Smooth muscle cell (in vitro differentiated cells): Measurements from ENCODE around the gene ACO1. TPM values are rescaled to one million over a fixed set of nuclear protein-coding genes. Genes with fewer than 3 reads are reported as not detected.

Experiments used
- DNase-seq: peaks from one replicate; lab custom pipeline; 2025; ENCODE audit not compliant: unreplicated experiment; lab: John Stamatoyannopoulos, UW
- H2AFZ ChIP-seq: fragments of 200-600 bp; sonication (generic); 2 replicates; pipeline ENCODE4 v1.6.0; 2016; ENCODE audit warnings: antibody characterized with exemption, low read depth, mild to moderate bottlenecking
- H3F3A ChIP-seq: fragments of 200-600 bp; sonication (generic); 2 replicates; pipeline ENCODE4 v1.6.0; 2017; ENCODE audit warnings: antibody characterized with exemption, low read depth
- H3K27ac ChIP-seq: fragments of 200-600 bp; sonication (generic); 2 replicates; pipeline ENCODE4 v1.5.1; 2016; ENCODE audit warnings: low read depth, mild to moderate bottlenecking
- H3K27me3 ChIP-seq: fragments of 200-600 bp; sonication (generic); 2 replicates; pipeline ENCODE4 v1.6.1; 2016; ENCODE audit warnings: low read depth, mild to moderate bottlenecking
- H3K36me3 ChIP-seq: fragments of 200-600 bp; sonication (generic); 2 replicates; pipeline ENCODE4 v1.5.1; 2016; ENCODE audit warnings: low read depth
- H3K4me1 ChIP-seq: fragments of 200-600 bp; sonication (generic); 2 replicates; pipeline ENCODE4 v1.5.1; 2016; ENCODE audit warnings: low read depth
- H3K4me2 ChIP-seq: fragments of 200-600 bp; sonication (generic); 2 replicates; pipeline ENCODE4 v1.6.0; 2016; ENCODE audit warnings: mild to moderate bottlenecking
- H3K4me3 ChIP-seq: fragments of 200-600 bp; sonication (generic); 2 replicates; pipeline ENCODE4 v1.5.1; 2016; ENCODE audit warnings: mild to moderate bottlenecking
- H3K79me2 ChIP-seq: fragments of 200-600 bp; sonication (generic); 2 replicates; pipeline ENCODE4 v1.6.0; 2016; ENCODE audit warnings: low read depth, mild to moderate bottlenecking
- H3K9ac ChIP-seq: fragments of 200-600 bp; sonication (generic); 2 replicates; pipeline ENCODE4 v1.6.0; 2016; ENCODE audit warnings: low read depth
- H3K9me3 ChIP-seq: fragments of 200-600 bp; sonication (generic); replicated peaks from 2 replicates; pipeline ENCODE4 v1.5.1; 2016; ENCODE audit warnings: low read depth
- H4K20me1 ChIP-seq: fragments of 200-600 bp; sonication (generic); 2 replicates; pipeline ENCODE4 v1.6.0; 2016; ENCODE audit warnings: low read depth
- CTCF ChIP-seq: fragments of 200-600 bp; sonication (generic); IDR thresholded peaks from 2 replicates; pipeline ENCODE4 v1.5.1; 2017; ENCODE audit warnings: borderline replicate concordance, mild to moderate bottlenecking, antibody characterized with exemption; ENCODE audit not compliant: insufficient read depth, poor library complexity, severe bottlenecking
- WGBS: methylation state at CpG from one replicate; pipeline ENCODE4 v1.1.7; 2016; ENCODE audit warnings: low lambda C conversion rate; 5-methylcytosine and 5-hydroxymethylcytosine counted together
- polyA plus RNA-seq: library from polyadenylated mRNA; unstranded; fragments of >200 nt; fragmentation: Nextera tagmentation; extraction: Ambion mirVana; gene quantifications from 2 replicates; pipeline ENCODE4 v1.2.1, GENCODE V29; 2016
- total RNA-seq: library from RNA; depleted of rRNA; stranded (reverse); fragments of >200 nt; gene quantifications from 2 replicates; pipeline ENCODE4 v1.2.3, GENCODE V29; 2014

Gene ACO1
- total and polyA plus RNA-seq, 2 experiments from 2014 or later, result 72.3 to 74.4 TPM

- H3K4me2 ChIP-seq, result no peak overlapping the region
- no peaks in the 10 kb centered on the region for H3K79me2 ChIP-seq
- H2AFZ ChIP-seq, result no peak overlapping the region
- H3K27ac ChIP-seq, result no peak overlapping the region
- H3K9ac ChIP-seq, result no peak overlapping the region
- no peaks in the 10 kb centered on the region for H3K9me3 ChIP-seq
- no peak for DNase-seq
- peaks cover 7% of the 10 kb centered on the region for H3K27me3 ChIP-seq
- no peaks in the 10 kb centered on the region for H3F3A ChIP-seq
- WGBS, result 88% methylated on average over 4 of the region's 4 CpGs
- no peak for TF ChIP-seq CTCF
- H3K36me3 ChIP-seq, result no peaks in the 10 kb centered on the region
- no peaks in the 10 kb centered on the region for H3K4me1 ChIP-seq
- no peak overlapping the region for H3K4me3 ChIP-seq
- H4K20me1 ChIP-seq, result no peaks in the 10 kb centered on the region
Measured at GRCh38 chr9:32359452-32359851, 25.0 kb upstream of the ACO1 start.

GRCh38 chr9:32360983-32361673, 23.3 kb upstream of the ACO1 start:
- no peak overlapping the region for H3K27ac ChIP-seq
- H3K27me3 ChIP-seq, result peaks cover 7% of the 10 kb centered on the region
- no peak overlapping the region for H3K4me2 ChIP-seq
- H3K36me3 ChIP-seq, result no peaks in the 10 kb centered on the region
- no peak overlapping the region for H3K9ac ChIP-seq
- WGBS, result 89% methylated on average over 5 of the region's 5 CpGs
- DNase-seq, result no peak
- no peaks in the 10 kb centered on the region for H3F3A ChIP-seq
- H3K4me3 ChIP-seq, result no peak overlapping the region
- H4K20me1 ChIP-seq, result no peaks in the 10 kb centered on the region
- no peaks in the 10 kb centered on the region for H3K4me1 ChIP-seq
- H3K9me3 ChIP-seq, result no peaks in the 10 kb centered on the region
- H3K79me2 ChIP-seq, result no peaks in the 10 kb centered on the region
- no peak overlapping the region for H2AFZ ChIP-seq
- TF ChIP-seq CTCF, result no peak

- no peak overlapping the region for H3K4me3 ChIP-seq
- no peaks in the 10 kb centered on the region for H3K27me3 ChIP-seq
- no peak overlapping the region for H3K9ac ChIP-seq
- no peaks in the 10 kb centered on the region for H3F3A ChIP-seq
- H4K20me1 ChIP-seq, result no peaks in the 10 kb centered on the region
- no peaks in the 10 kb centered on the region for H3K36me3 ChIP-seq
- TF ChIP-seq CTCF, result no peak
- H3K27ac ChIP-seq, result no peak overlapping the region
- no peaks in the 10 kb centered on the region for H3K9me3 ChIP-seq
- no peaks in the 10 kb centered on the region for H3K4me1 ChIP-seq
- no peak overlapping the region for H2AFZ ChIP-seq
- H3K79me2 ChIP-seq, result no peaks in the 10 kb centered on the region
- DNase-seq, result no peak
- H3K4me2 ChIP-seq, result no peak overlapping the region
Measured at GRCh38 chr9:32371279-32371678, 13.2 kb upstream of the ACO1 start.

GRCh38 chr9:32371679-32372078, 12.8 kb upstream of the ACO1 start:
- no peak for DNase-seq
- TF ChIP-seq CTCF, result no peak
- Histone ChIP-seq H3K4me2 (no peak overlapping the region), H3K36me3 (no peaks in the 10 kb centered on the region), H3K4me3 (no peak overlapping the region), H3K79me2 (no peaks in the 10 kb centered on the region), H4K20me1 (no peaks in the 10 kb centered on the region), H3K9ac (no peak overlapping the region), H3F3A (no peaks in the 10 kb centered on the region), H3K27ac (no peak overlapping the region), H3K9me3 (no peaks in the 10 kb centered on the region), H3K27me3 (no peaks in the 10 kb centered on the region), H2AFZ (no peak overlapping the region), H3K4me1 (no peaks in the 10 kb centered on the region)
- WGBS, result 83% methylated on average over 2 of the region's 2 CpGs
